ENCODE measurements around the gene PPP2R3C.

GRCh38 chr14:35045798-35046047 lies 76.1 kb downstream of the PPP2R3C start:
- TF ChIP-seq CTCF (IDR thresholded peaks at IDR 0.05) (no peak), POLR2A (IDR thresholded peaks at IDR 0.05) (no peak)
